ENCODE results near the gene NUCB2.

Gene NUCB2

GRCh38 chr11:17350455-17351171 lies 74.1 kb downstream of the NUCB2 start:
- Mint-ChIP-seq H3K4me1 (peaks cover 22% of the 10 kb centered on the region), H3K9me3 (peaks cover 3% of the 10 kb centered on the region), H3K36me3 (ENCODE audit: low read depth) (no peaks in the 10 kb centered on the region), H3K27ac (no peak overlapping the region), H3K4me3 (peak overlapping the region; percentile 72 to 87 (median 74)), H3K27me3 (ENCODE audit: low read depth) (peaks cover 55% of the 10 kb centered on the region)
- TF ChIP-seq, protein P1, sequence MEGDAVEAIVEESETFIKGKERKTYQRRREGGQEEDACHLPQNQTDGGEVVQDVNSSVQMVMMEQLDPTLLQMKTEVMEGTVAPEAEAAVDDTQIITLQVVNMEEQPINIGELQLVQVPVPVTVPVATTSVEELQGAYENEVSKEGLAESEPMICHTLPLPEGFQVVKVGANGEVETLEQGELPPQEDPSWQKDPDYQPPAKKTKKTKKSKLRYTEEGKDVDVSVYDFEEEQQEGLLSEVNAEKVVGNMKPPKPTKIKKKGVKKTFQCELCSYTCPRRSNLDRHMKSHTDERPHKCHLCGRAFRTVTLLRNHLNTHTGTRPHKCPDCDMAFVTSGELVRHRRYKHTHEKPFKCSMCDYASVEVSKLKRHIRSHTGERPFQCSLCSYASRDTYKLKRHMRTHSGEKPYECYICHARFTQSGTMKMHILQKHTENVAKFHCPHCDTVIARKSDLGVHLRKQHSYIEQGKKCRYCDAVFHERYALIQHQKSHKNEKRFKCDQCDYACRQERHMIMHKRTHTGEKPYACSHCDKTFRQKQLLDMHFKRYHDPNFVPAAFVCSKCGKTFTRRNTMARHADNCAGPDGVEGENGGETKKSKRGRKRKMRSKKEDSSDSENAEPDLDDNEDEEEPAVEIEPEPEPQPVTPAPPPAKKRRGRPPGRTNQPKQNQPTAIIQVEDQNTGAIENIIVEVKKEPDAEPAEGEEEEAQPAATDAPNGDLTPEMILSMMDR (IDR thresholded peaks at IDR 0.05; ENCODE audit: unreplicated experiment in 3 of 3), result no peak

- Mint-ChIP-seq H3K27ac (no peak overlapping the region), H3K27me3 (ENCODE audit: low read depth) (peaks cover 55% of the 10 kb centered on the region), H3K4me1 (peaks cover 22% of the 10 kb centered on the region), H3K4me3 (peak overlapping the region; percentile 72 to 87 (median 74)), H3K36me3 (ENCODE audit: low read depth) (no peaks in the 10 kb centered on the region), H3K9me3 (peaks cover 3% of the 10 kb centered on the region)
- TF ChIP-seq, protein P1 (IDR thresholded peaks at IDR 0.05; ENCODE audit: unreplicated experiment in 3 of 3), result peak in 1 of 3 experiments; percentile 23
Measured at GRCh38 chr11:17351172-17351509, 74.6 kb downstream of the NUCB2 start.

DNA sequence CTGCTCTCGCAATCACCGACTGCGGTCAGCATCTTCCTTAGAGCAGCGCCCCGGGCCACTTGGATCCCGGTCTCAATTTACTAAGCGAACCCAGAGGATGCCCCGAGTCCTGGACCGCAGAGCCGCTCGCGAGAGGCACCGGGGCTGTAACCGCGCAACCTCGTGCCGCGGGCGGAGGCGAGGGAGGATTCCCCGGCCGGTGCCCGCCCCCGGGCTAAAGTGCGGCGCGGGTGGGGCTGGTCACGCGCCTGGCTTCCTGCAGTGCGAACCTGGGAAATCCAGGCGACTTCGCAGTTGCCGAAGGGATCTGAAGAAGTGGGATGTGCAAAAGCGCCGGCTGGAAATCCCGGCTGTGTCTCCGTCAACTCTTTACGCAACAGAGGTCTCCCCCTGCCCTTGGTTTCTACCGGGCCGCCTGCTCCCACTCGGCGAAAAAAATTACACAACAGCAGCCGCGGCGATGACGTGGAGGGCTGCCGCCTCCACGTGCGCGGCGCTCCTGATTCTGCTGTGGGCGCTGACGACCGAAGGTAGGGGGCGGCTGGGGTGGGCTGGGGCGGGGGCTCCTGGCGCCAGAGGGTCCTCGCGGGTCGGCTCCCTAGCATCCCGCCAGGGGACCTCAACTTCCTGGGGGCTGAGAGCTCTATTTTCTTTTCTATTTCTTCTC lies 75.1 kb downstream of the NUCB2 start, which contains the start of gene NCR3LG1:
NCR3LG1 (plus strand) TSS at position 291 of the 667 bp plus-strand sequence; CDS start at position 461, 170 bp downstream.
- peaks cover 3% of the 10 kb centered on the region for H3K9me3 Mint-ChIP-seq

DNA sequence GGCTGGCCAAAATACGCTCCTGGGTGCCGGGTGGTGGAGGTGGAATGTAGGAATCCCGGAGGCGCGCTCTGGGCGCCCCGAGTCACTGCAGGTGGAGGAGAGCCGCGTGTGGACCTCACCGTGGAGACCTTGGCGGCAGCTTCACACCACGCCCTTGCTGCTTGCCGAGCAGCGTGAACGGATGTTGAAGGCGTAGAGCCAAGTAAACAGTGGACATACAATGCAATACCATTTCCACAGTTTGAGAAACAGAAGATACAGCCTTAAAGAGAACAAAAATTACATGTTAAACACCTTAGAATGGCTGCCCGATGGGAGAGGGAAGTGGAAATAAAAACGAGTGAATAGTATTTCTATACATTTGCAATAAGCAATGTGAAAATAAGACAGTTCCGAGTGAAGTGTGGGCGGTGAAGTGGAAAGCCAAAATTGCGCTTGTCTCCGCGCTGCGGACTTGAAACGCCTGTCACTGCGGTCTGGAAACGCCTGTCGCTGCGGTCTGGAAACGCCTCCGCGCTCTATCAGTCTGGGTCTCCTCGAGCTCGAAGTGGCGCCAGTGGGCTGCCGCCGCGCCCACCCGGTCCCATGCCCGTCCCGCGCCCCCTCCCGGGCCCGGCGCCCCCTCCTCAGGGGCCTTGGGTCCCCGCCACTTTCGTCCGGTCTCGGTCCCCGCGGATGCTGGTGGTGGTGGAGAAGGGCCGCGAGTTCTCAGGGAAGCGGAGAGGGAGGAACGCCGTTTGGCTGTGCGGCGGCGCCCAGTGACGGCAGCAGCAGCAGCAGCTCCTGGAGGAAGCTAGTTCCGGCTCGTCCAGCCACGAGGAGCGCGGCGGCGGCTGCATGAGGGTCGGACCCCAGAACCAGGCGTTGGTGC lies 76.6 kb downstream of the NUCB2 start:
- no peaks in the 10 kb centered on the region for H3K36me3 Mint-ChIP-seq (ENCODE audit: low read depth)
- peaks cover 7% of the 10 kb centered on the region for H3K9me3 Mint-ChIP-seq
- H3K4me1 Mint-ChIP-seq, result peaks cover 22% of the 10 kb centered on the region

More for the DNA sequence above, 75.1 kb downstream of the NUCB2 start, which contains the start of gene NCR3LG1:
- TF ChIP-seq, protein P1 (IDR thresholded peaks at IDR 0.05; ENCODE audit: unreplicated experiment in 3 of 3), result no peak
- H3K4me1 Mint-ChIP-seq, result peaks cover 22% of the 10 kb centered on the region
- peaks cover 55% of the 10 kb centered on the region for H3K27me3 Mint-ChIP-seq (ENCODE audit: low read depth)
- H3K4me3 Mint-ChIP-seq, result peak within 1 kb of the TSS; percentile 87 to 92 (median 89)
- peak within 1 kb of the TSS in 2 of 3 experiments; percentile 16 to 66 for H3K27ac Mint-ChIP-seq
- no peaks in the 10 kb centered on the region for H3K36me3 Mint-ChIP-seq (ENCODE audit: low read depth)

GRCh38 chr11:17353821-17354600 lies 77.5 kb downstream of the NUCB2 start:
- peaks cover 9% of the 10 kb centered on the region for H3K9me3 Mint-ChIP-seq
- TF ChIP-seq, protein P1 (IDR thresholded peaks at IDR 0.05; ENCODE audit: unreplicated experiment in 3 of 3), result no peak
- H3K4me1 Mint-ChIP-seq, result peaks cover 22% of the 10 kb centered on the region

More for the DNA sequence above, 76.6 kb downstream of the NUCB2 start:
- Mint-ChIP-seq H3K27me3 (ENCODE audit: low read depth) (peaks cover 52% of the 10 kb centered on the region), H3K27ac (peak overlapping the region; percentile 42 to 66 (median 59)), H3K4me3 (peak overlapping the region; percentile 87 to 92 (median 89))
- TF ChIP-seq, protein P1 (IDR thresholded peaks at IDR 0.05; ENCODE audit: unreplicated experiment in 3 of 3), result no peak

More at GRCh38 chr11:17353821-17354600, 77.5 kb downstream of the NUCB2 start:
- peak overlapping the region; percentile 87 to 92 (median 89) for H3K4me3 Mint-ChIP-seq
- peaks cover 1% of the 10 kb centered on the region for H3K36me3 Mint-ChIP-seq (ENCODE audit: low read depth)
- H3K27ac Mint-ChIP-seq, result peak overlapping the region; percentile 36 to 59 (median 42)
- peaks cover 51% of the 10 kb centered on the region for H3K27me3 Mint-ChIP-seq (ENCODE audit: low read depth)

Data from nephron (organoid).